Measurements from ENCODE around the gene PLCH1.

- no peak for TF ChIP-seq CTCF (IDR thresholded peaks at IDR 0.05; ENCODE audit: low read depth, low read length, missing input control)
- no peak for TF ChIP-seq ZBTB33 (IDR thresholded peaks at IDR 0.05)
- no peak for TF ChIP-seq REST (IDR thresholded peaks at IDR 0.05)
Measured at GRCh38 chr3:155790272-155790925, 45.5 kb upstream of the PLCH1 start.
